HepG2 (cell line): ENCODE results near the gene TNS1. TPM values are rescaled to one million over a fixed set of nuclear protein-coding genes. Genes with fewer than 3 reads are reported as not detected.

ENCODE experiments used
- CSRNP1 ChIP-seq: sonication (generic); formaldehyde crosslinking; IDR thresholded peaks from 2 replicates; pipeline ENCODE4 v1.8.1; 2023; ENCODE audit warnings: mild to moderate bottlenecking, missing genetic modification reagents
- HNF1B ChIP-seq: sonication (generic); formaldehyde crosslinking; IDR thresholded peaks from 2 replicates; pipeline ENCODE4 v1.5.1; 2020; ENCODE audit warnings: mild to moderate bottlenecking, moderate library complexity, missing genetic modification reagents
- RAD51 ChIP-seq: fragments of 450-650 bp; IDR thresholded peaks from 2 replicates; pipeline ENCODE4 v1.6.1; 2016; ENCODE audit warnings: borderline replicate concordance
- SALL1 ChIP-seq: sonication (generic); formaldehyde crosslinking; IDR thresholded peaks from 2 replicates; pipeline ENCODE4 v1.8.0; 2022; ENCODE audit warnings: mild to moderate bottlenecking, missing genetic modification reagents
- SP2 ChIP-seq: sonication (generic); formaldehyde crosslinking; IDR thresholded peaks from 2 replicates; pipeline ENCODE4 v1.5.1; 2020; ENCODE audit warnings: mild to moderate bottlenecking, missing genetic modification reagents
- THAP8 ChIP-seq: sonication (generic); formaldehyde crosslinking; IDR thresholded peaks from 2 replicates; pipeline ENCODE4 v1.5.1; 2020; ENCODE audit warnings: missing genetic modification reagents, mild to moderate bottlenecking, borderline replicate concordance
- THAP9 ChIP-seq: sonication (generic); formaldehyde crosslinking; IDR thresholded peaks from 2 replicates; pipeline ENCODE4; 2020; ENCODE audit warnings: missing genetic modification reagents, mild to moderate bottlenecking, borderline replicate concordance
- ZBTB38 ChIP-seq: sonication (generic); formaldehyde crosslinking; IDR thresholded peaks from 2 replicates; pipeline ENCODE4 v1.5.1; 2020; ENCODE audit warnings: mild to moderate bottlenecking, missing genetic modification reagents
- ZBTB7A ChIP-seq: sonication (generic); formaldehyde crosslinking; IDR thresholded peaks from 2 replicates; pipeline ENCODE4 v1.8.0; 2022; ENCODE audit warnings: mild to moderate bottlenecking, missing genetic modification reagents
- ZFX ChIP-seq: sonication (generic); formaldehyde crosslinking; IDR thresholded peaks from 2 replicates; pipeline ENCODE4 v1.4.0; 2020; ENCODE audit warnings: mild to moderate bottlenecking, low read depth, missing genetic modification reagents, moderate library complexity
- ZNF276 ChIP-seq: sonication (generic); formaldehyde crosslinking; IDR thresholded peaks from 2 replicates; pipeline ENCODE4 v1.4.0; 2020; ENCODE audit warnings: mild to moderate bottlenecking, low read depth, missing genetic modification reagents
- ZNF598 ChIP-seq: sonication (generic); formaldehyde crosslinking; IDR thresholded peaks from 2 replicates; pipeline ENCODE4 v1.5.1; 2020; ENCODE audit warnings: mild to moderate bottlenecking, missing genetic modification reagents, borderline replicate concordance
- ZNF687 ChIP-seq: sonication (generic); formaldehyde crosslinking; IDR thresholded peaks from 2 replicates; pipeline ENCODE4 v1.5.1; 2020; ENCODE audit warnings: mild to moderate bottlenecking, missing genetic modification reagents, moderate library complexity
- ZSCAN21 ChIP-seq: sonication (generic); formaldehyde crosslinking; IDR thresholded peaks from 2 replicates; pipeline ENCODE4 v1.8.0; 2022; ENCODE audit warnings: mild to moderate bottlenecking, missing genetic modification reagents, moderate library complexity, borderline replicate concordance
- polyA plus RNA-seq, 8 experiments: library from polyadenylated mRNA; depleted of rRNA in 3 of 8; stranded (reverse) in 7 of 8; unstranded in 1 of 8; fragments of >200 nt; fragmentation: Illumina TruSeq in 4 of 8; extraction: Trizol in 4 of 8; gene quantifications; 2 replicates each; pipeline versions ENCODE4 v1.2.1 to v1.2.3, GENCODE V29; 2011 to 2016; ENCODE audit warnings: low read depth in 4 of 8, missing spikeins in 1 of 8, mixed read lengths in 1 of 8; ENCODE audit not compliant: insufficient read depth in 1 of 8
- total RNA-seq, 5 experiments: library from RNA; depleted of rRNA; stranded (reverse); fragments of >200 nt; fragmentation: Illumina TruSeq; extraction: Trizol; gene quantifications; 2 replicates each; pipeline ENCODE4 v1.2.3, GENCODE V29; 2016; ENCODE audit warnings: low read depth in 1 of 5

Gene TNS1
- total and polyA plus RNA-seq, 2 of the 13 experiments (the other 11 are each of a cell fraction or from before 2014, with no cell fraction given), result 1.9 to 118 TPM

GRCh38 chr2:217909156-217909820 lies 93.5 kb downstream of the TNS1 start (continued):
- TF ChIP-seq THAP9 (CRISPR knock-in tag) (peak; percentile 32; the same call in 1 of the 2 replicates), ZSCAN21 (CRISPR knock-in tag) (no peak), THAP8 (CRISPR knock-in tag) (no peak), HNF1B (CRISPR knock-in tag) (peak; percentile 47; the same call in 1 of the 2 replicates), SP2 (CRISPR knock-in tag) (0 out of 2 replicates have a peak, but pooled peaks have one; percentile 26), SALL1 (CRISPR knock-in tag) (0 out of 2 replicates have a peak, but pooled peaks have one; percentile 19), RAD51 (no peak), ZNF276 (CRISPR knock-in tag) (peak; percentile 77; the same call in 1 of the 2 replicates), ZNF687 (peak; percentile 71), ZBTB7A (CRISPR knock-in tag) (0 out of 2 replicates have a peak, but pooled peaks have one; percentile 16), CSRNP1 (CRISPR knock-in tag) (0 out of 2 replicates have a peak, but pooled peaks have one; percentile 26), ZFX (CRISPR knock-in tag) (peak; percentile 53; the same call in 1 of the 2 replicates), ZNF598 (CRISPR knock-in tag) (peak; percentile 62; the same call in 1 of the 2 replicates), ZBTB38 (peak; percentile 25; the same call in 1 of the 2 replicates)
